H1 (cell line): ENCODE data around the gene APLP2. TPM values are rescaled to one million over a fixed set of nuclear protein-coding genes. Genes with fewer than 3 reads are reported as not detected.

Experiments used
- CTCF ChIA-PET: fragments of 300-600 bp; sonication (Branson Sonifier 250); formaldehyde crosslinking; loops from one replicate; lab custom pipeline; 2021; ENCODE audit not compliant: partially characterized antibody; lab: Charles Lee
- POLR2A ChIA-PET: fragments of 300-600 bp; sonication (Branson Sonifier 250); formaldehyde crosslinking; loops from one replicate; lab custom pipeline; 2021; ENCODE audit warnings: inconsistent platforms; ENCODE audit not compliant: partially characterized antibody; lab: Charles Lee
- DNase-seq, 2 experiments: peaks; one replicate each; pipeline versions ENCODE4 v3.0.0 to v3.0.0-alpha.2; 2010 to 2022; ENCODE audit warnings: low spot score in 2 of 2, low read depth in 1 of 2, mixed read lengths in 1 of 2
- FAIRE-seq: peaks from 2 replicates; lab custom pipeline; 2011; peaks lifted over from hg19 to GRCh38; lab: Jason Lieb, UNC
- H2AFZ ChIP-seq: 2 replicates; pipeline ENCODE4 v1.8.1; 2012; ENCODE audit warnings: low read length, inconsistent platforms
- H2AK5ac ChIP-seq: 2 replicates; pipeline ENCODE4 v1.6.1; 2013; ENCODE audit warnings: low read depth, low read length
- H2BK120ac ChIP-seq: replicated peaks from 2 replicates; pipeline ENCODE3; 2013; ENCODE audit warnings: low read depth, low read length, inconsistent platforms
- H2BK12ac ChIP-seq: 2 replicates; pipeline ENCODE4 v1.6.1; 2013; ENCODE audit warnings: low read depth, low read length
- H2BK15ac ChIP-seq: 2 replicates; pipeline ENCODE4 v1.6.1; 2013; ENCODE audit warnings: low read length
- H2BK20ac ChIP-seq: 2 replicates; pipeline ENCODE4 v1.6.1; 2013; ENCODE audit warnings: low read length
- H2BK5ac ChIP-seq: 2 replicates; pipeline ENCODE4 v1.6.1; 2013; ENCODE audit warnings: low read depth, low read length
- H3K14ac ChIP-seq: 2 replicates; pipeline ENCODE4 v1.6.1; 2013; ENCODE audit warnings: inconsistent platforms; ENCODE audit not compliant: insufficient read length
- H3K18ac ChIP-seq: 2 replicates; pipeline ENCODE4 v1.6.1; 2013; ENCODE audit warnings: low read length; ENCODE audit errors: extremely low read depth
- H3K23ac ChIP-seq: 2 replicates; pipeline ENCODE4 v1.6.1; 2013; ENCODE audit warnings: inconsistent platforms; ENCODE audit not compliant: insufficient read length
- H3K23me2 ChIP-seq: 2 replicates; pipeline ENCODE4 v1.6.1; 2013; ENCODE audit warnings: low read depth, low read length
- H3K27ac ChIP-seq: 2 replicates; pipeline ENCODE4 v1.6.1; 2011; ENCODE audit warnings: low read depth, low read length, inconsistent platforms
- H3K27me3 ChIP-seq, 4 experiments: replicated peaks in 1 of 4; 1 replicate in 1 of 4; 2 replicates in 3 of 4; pipeline versions ENCODE4 v1.6.1 to v1.8.1; 2011 to 2013; ENCODE audit warnings: low read length in 3 of 4, mild to moderate bottlenecking in 3 of 4, inconsistent platforms in 2 of 4, mixed read lengths in 2 of 4, moderate library complexity in 1 of 4; ENCODE audit not compliant: control insufficient read depth in 3 of 4, insufficient read depth in 3 of 4; ENCODE audit errors: extremely low read depth in 1 of 4
- H3K36me3 ChIP-seq, 4 experiments: 2 replicates each; pipeline versions ENCODE4 v1.6.1 to v1.8.1; 2011 to 2013; ENCODE audit warnings: mild to moderate bottlenecking in 4 of 4, low read length in 3 of 4, moderate library complexity in 2 of 4, control low read depth in 1 of 4, inconsistent platforms in 1 of 4; ENCODE audit not compliant: insufficient read depth in 4 of 4, control insufficient read depth in 2 of 4
- H3K4ac ChIP-seq: replicated peaks from 2 replicates; pipeline ENCODE3; 2013; ENCODE audit warnings: low read length, low read depth, mixed read lengths, inconsistent platforms; ENCODE audit not compliant: insufficient read length
- H3K4me1 ChIP-seq, 4 experiments: replicated peaks in 1 of 4; 1 replicate in 1 of 4; 2 replicates in 3 of 4; pipeline versions ENCODE4 v1.6.1 to v1.8.1; 2011 to 2013; ENCODE audit warnings: low read length in 3 of 4, inconsistent platforms in 2 of 4, mixed read lengths in 1 of 4; ENCODE audit not compliant: insufficient read depth in 4 of 4, control insufficient read depth in 3 of 4
- H3K4me2 ChIP-seq, 2 experiments: 2 replicates each; pipeline versions ENCODE4 v1.6.1 to v1.8.1; 2011 to 2013; ENCODE audit warnings: low read depth in 2 of 2, low read length in 2 of 2, control low read depth in 1 of 2, inconsistent platforms in 1 of 2, mild to moderate bottlenecking in 1 of 2; ENCODE audit not compliant: insufficient read depth in 1 of 2
- H3K4me3 ChIP-seq, 4 experiments: fragments of 200-600, 300-600 bp in 1 of 4; sonication (generic), shearing (Covaris generic), sonication (Bioruptor Twin) in 1 of 4; 2 replicates each; pipeline versions ENCODE4 v1.5.1 to v1.8.1; 2011 to 2016; ENCODE audit warnings: low read length in 4 of 4, low read depth in 3 of 4, control low read depth in 2 of 4, inconsistent platforms in 2 of 4, mild to moderate bottlenecking in 2 of 4, mixed read lengths in 1 of 4, moderate library complexity in 1 of 4; ENCODE audit not compliant: insufficient read depth in 2 of 4; ENCODE audit errors: extremely low read depth in 1 of 4
- H3K56ac ChIP-seq: replicated peaks from 2 replicates; pipeline ENCODE3; 2013; ENCODE audit warnings: low read depth, mild to moderate bottlenecking, mixed read lengths, low read length, inconsistent platforms; ENCODE audit not compliant: insufficient read length
- H3K79me1 ChIP-seq: 2 replicates; pipeline ENCODE4 v1.6.1; 2013; ENCODE audit warnings: low read depth, low read length, control low read depth
- H3K79me2 ChIP-seq, 2 experiments: 2 replicates each; pipeline versions ENCODE4 v1.6.1 to v1.8.1; 2012 to 2013; ENCODE audit warnings: low read length in 2 of 2, mild to moderate bottlenecking in 2 of 2, inconsistent platforms in 1 of 2; ENCODE audit not compliant: insufficient read depth in 2 of 2, control insufficient read depth in 1 of 2
- H3K9ac ChIP-seq, 4 experiments: replicated peaks in 1 of 4; 1 replicate in 1 of 4; 2 replicates in 3 of 4; pipeline versions ENCODE4 v1.6.1 to v1.8.1; 2011 to 2013; ENCODE audit warnings: low read depth in 3 of 4, low read length in 3 of 4, control low read depth in 2 of 4, mild to moderate bottlenecking in 2 of 4, moderate library complexity in 2 of 4, inconsistent platforms in 1 of 4; ENCODE audit errors: extremely low read depth in 1 of 4
- H3K9me3 ChIP-seq, 2 experiments: 2 replicates each; pipeline versions ENCODE4 v1.6.1 to v1.8.1; 2012 to 2013; ENCODE audit warnings: mild to moderate bottlenecking in 2 of 2, moderate library complexity in 2 of 2, control low read depth in 1 of 2, inconsistent platforms in 1 of 2, low read depth in 1 of 2, low read length in 1 of 2, mixed read lengths in 1 of 2; ENCODE audit not compliant: insufficient read depth in 2 of 2
- H4K20me1 ChIP-seq, 2 experiments: replicated peaks in 1 of 2; 2 replicates each; pipeline versions ENCODE3 to v1.8.1; 2011 to 2013; ENCODE audit warnings: inconsistent platforms in 2 of 2, low read length in 2 of 2, mild to moderate bottlenecking in 1 of 2; ENCODE audit not compliant: insufficient read depth in 2 of 2, control insufficient read depth in 1 of 2
- H4K5ac ChIP-seq: 2 replicates; pipeline ENCODE4 v1.6.1; 2013; ENCODE audit warnings: low read length, low read depth, mixed read lengths, inconsistent platforms; ENCODE audit not compliant: insufficient read length
- H4K8ac ChIP-seq: 2 replicates; pipeline ENCODE4 v1.8.0; 2013; ENCODE audit warnings: mild to moderate bottlenecking, moderate library complexity, low read length, inconsistent platforms; ENCODE audit not compliant: insufficient read depth; ENCODE audit errors: extremely low read depth
- H4K91ac ChIP-seq: replicated peaks from 2 replicates; pipeline ENCODE3; 2013; ENCODE audit warnings: low read length, mixed read lengths, inconsistent platforms; ENCODE audit not compliant: insufficient read length
- ASH2L ChIP-seq: fragments of 200-600, 300-600 bp; sonication (generic); IDR thresholded peaks from one replicate; pipeline ENCODE4 v1.7.1; 2017; ENCODE audit warnings: low read length
- EZH2 ChIP-seq: fragments of 200-600 bp; sonication (generic); IDR thresholded peaks from 2 replicates; pipeline ENCODE4 v1.7.1; 2012; ENCODE audit warnings: low read depth, mild to moderate bottlenecking, moderate library complexity, low read length, inconsistent platforms; ENCODE audit not compliant: severe bottlenecking
- FOSL1 ChIP-seq: IDR thresholded peaks from 2 replicates; pipeline ENCODE4 v1.6.1; 2011; ENCODE audit warnings: mild to moderate bottlenecking, low read depth, low read length, moderate library complexity; ENCODE audit not compliant: insufficient read depth
- WGBS, 2 experiments: shearing (Covaris generic) in 1 of 2; methylation state at CpG; one replicate each; pipeline versions ENCODE4 v1.1.6 to v1.1.7; 2013 to 2015; ENCODE audit warnings: low lambda C conversion rate in 2 of 2, mixed read lengths in 2 of 2, inconsistent platforms in 1 of 2, low coverage in 1 of 2, missing lambda C conversion rate in 1 of 2; ENCODE audit not compliant: insufficient replicate concordance in 2 of 2, insufficient coverage in 1 of 2, insufficient read length in 1 of 2; ENCODE audit errors: extremely low coverage in 1 of 2, missing lambda C conversion rate in 1 of 2; 5-methylcytosine and 5-hydroxymethylcytosine counted together
- polyA plus RNA-seq, 7 experiments: library from polyadenylated mRNA; depleted of rRNA in 3 of 7; stranded (reverse) in 5 of 7; unstranded in 2 of 7; fragments of >200 nt in 5 of 7; fragments of 200-250 nt in 2 of 7; gene quantifications; 1 replicate in 5 of 7; 2 replicates in 1 of 7; 4 replicates in 1 of 7; pipeline versions ENCODE4 v1.2.1 to v1.2.3, GENCODE V29; 2011 to 2013; ENCODE audit warnings: missing spikeins in 2 of 7, mixed read lengths in 2 of 7
- total RNA-seq: library from RNA; stranded (reverse); fragmentation: NEBNext Ultra II Directional; extraction: Animal tissue kit (Norgen Biotek cat#: 25700); gene quantifications from 2 replicates; pipeline ENCODE4 v1.2.1, GENCODE V29; 2021

Gene APLP2
- total and polyA plus RNA-seq, 2 of the 8 experiments (the other 6 are each of a cell fraction or from before 2014, with no cell fraction given), result 222 to 315 TPM

- Histone ChIP-seq H3K23ac (no peak overlapping the region), H3K9ac (no peak overlapping the region), H2BK20ac (no peak overlapping the region), H2BK15ac (no peak overlapping the region), H3K36me3 (peaks cover 26 to 79% (median 46%) of the 10 kb centered on the region in 4 experiments), H3K79me2 (no peaks in the 10 kb centered on the region), H2AK5ac (no peak overlapping the region), H4K20me1 (peaks cover 4 to 6% of the 10 kb centered on the region in 2 experiments), H3K4ac (no peak overlapping the region), H3K18ac (no peak overlapping the region), H4K5ac (no peak overlapping the region), H2BK120ac (no peak overlapping the region), H3K4me2 (no peak overlapping the region), H3K56ac (no peak overlapping the region), H4K8ac (no peak overlapping the region), H3K9me3 (peaks cover 0 to 4% of the 10 kb centered on the region in 2 experiments; a peak in 2 of 4 replicates), H2BK5ac (no peak overlapping the region), H3K27ac (no peak overlapping the region), H2BK12ac (no peak overlapping the region), H3K14ac (no peak overlapping the region), H3K4me1 (no peaks in the 10 kb centered on the region), H3K79me1 (peaks cover 8% of the 10 kb centered on the region; the same call in 1 of the 2 replicates), H3K27me3 (no peaks in the 10 kb centered on the region), H4K91ac (no peak overlapping the region), H3K23me2 (no peaks in the 10 kb centered on the region), H2AFZ (no peak overlapping the region), H3K4me3 (no peak overlapping the region)
- FAIRE-seq (no peak), DNase-seq (no peak)
- ChIA-PET POLR2A (interaction anchor here (0.7 kb wide), 1 partner anchor 8 kb away, joined by 3 read pairs; no protein-coding TSS in a partner anchor), CTCF (interaction anchor here (7.4 to 8.1 kb wide), 2 partner anchors 7 to 19 kb away, joined by 60 to 92 read pairs; no protein-coding TSS in a partner anchor)
- no peak for TF ChIP-seq ASH2L
- no peak for TF ChIP-seq EZH2
- no peak for TF ChIP-seq FOSL1
- 93% methylated on average over 9 of the region's 9 CpGs; no CpG with 5 or more reads in 1 of the 2 experiments for WGBS, 2 experiments
Measured at GRCh38 chr11:130137999-130138398, 68.3 kb downstream of the APLP2 start.
